ENCODE measurements around the gene ETHE1.
"Not testable (repeated sequence)": the region's sequence is repeated elsewhere in the genome, so short reads cannot be mapped to it uniquely, and the experiment has no call there.

Gene ETHE1

GRCh38 chr19:43551399-43552197 is 24.6 kb upstream of the ETHE1 start:
- DNase-seq = no peak

- no peak for DNase-seq
These were observed 21.7 kb upstream of the ETHE1 start for GRCh38 chr19:43548706-43549105.

GRCh38 chr19:43547926-43548325 is 20.9 kb upstream of the ETHE1 start:
- not testable (repeated sequence) for DNase-seq

GRCh38 chr19:43546581-43546980 is 19.6 kb upstream of the ETHE1 start:
- DNase-seq = no peak

- no peak for DNase-seq
These were observed 19.0 kb upstream of the ETHE1 start for GRCh38 chr19:43545981-43546380.

GRCh38 chr19:43545276-43545675 is 18.3 kb upstream of the ETHE1 start:
- no peak for DNase-seq

- DNase-seq = no peak
These were observed 17.1 kb upstream of the ETHE1 start for GRCh38 chr19:43544077-43544476.

- no peak for DNase-seq
These were observed 15.1 kb upstream of the ETHE1 start for GRCh38 chr19:43541920-43542650.

GRCh38 chr19:43540381-43540780 is 13.4 kb upstream of the ETHE1 start:
- DNase-seq = no peak

- no peak for DNase-seq
These were observed 11.9 kb upstream of the ETHE1 start for GRCh38 chr19:43538922-43539321.

GRCh38 chr19:43534816-43535761 is 8.1 kb upstream of the ETHE1 start:
- peak in 2 of 4 experiments; percentile 4 to 28 for DNase-seq

GRCh38 chr19:43534305-43534815 is 7.4 kb upstream of the ETHE1 start:
- no peak for DNase-seq

GRCh38 chr19:43533546-43534304 is 6.7 kb upstream of the ETHE1 start:
- peak; percentile 63 to 95 (median 82) for DNase-seq

GRCh38 chr19:43532962-43533545 is 6.1 kb upstream of the ETHE1 start, which contains the start of gene ZNF575:
ZNF575 (plus strand) TSS chr19:43533188; CDS start chr19:43534423, 1,235 bp downstream.
- peak; percentile 51 to 78 (median 61) for DNase-seq

- DNase-seq = peak in 1 of 4 experiments; percentile 67
These were observed 5.6 kb upstream of the ETHE1 start for GRCh38 chr19:43532571-43532961.

GRCh38 chr19:43527860-43528622 is 1.0 kb upstream of the ETHE1 start:
- DNase-seq = no peak

GRCh38 chr19:43525836-43526771 is 897 bp downstream of the ETHE1 start:
- peak in 2 of 4 experiments; percentile 7 to 16 for DNase-seq

- peak in 2 of 4 experiments; percentile 8 to 17 for DNase-seq
These were observed 1.8 kb downstream of the ETHE1 start for GRCh38 chr19:43524922-43525835.

Measured in activated naive CD4-positive, alpha-beta T cell (primary cell).